ENCODE measurements around the gene MECP2.
"Not testable (repeated sequence)": the region's sequence is repeated elsewhere in the genome, so short reads cannot be mapped to it uniquely, and the experiment has no call there.

The MECP2 gene

GRCh38 chrX:153993079-153993478 lies 104.4 kb downstream of the MECP2 start:
- no peak for DNase-seq (ENCODE audit: low spot score)

GRCh38 chrX:153992180-153992579 lies 105.3 kb downstream of the MECP2 start:
- no peak for DNase-seq (ENCODE audit: low spot score)

- DNase-seq (ENCODE audit: low spot score): no peak
Measured at GRCh38 chrX:153991013-153991580, 106.4 kb downstream of the MECP2 start.

GRCh38 chrX:153989973-153990655 lies 107.4 kb downstream of the MECP2 start:
- no peak for DNase-seq (ENCODE audit: low spot score)

GRCh38 chrX:153988493-153988892 lies 109.0 kb downstream of the MECP2 start:
- DNase-seq (ENCODE audit: low spot score): no peak

GRCh38 chrX:153984351-153985178 lies 113.0 kb downstream of the MECP2 start:
- DNase-seq (ENCODE audit: low spot score): peak; percentile 51

GRCh38 chrX:153983321-153983801 lies 114.2 kb downstream of the MECP2 start:
- DNase-seq (ENCODE audit: low spot score): peak; percentile 30

- DNase-seq (ENCODE audit: low spot score): no peak
Measured at GRCh38 chrX:153981771-153982533, 115.6 kb downstream of the MECP2 start.

- no peak for DNase-seq (ENCODE audit: low spot score)
Measured at GRCh38 chrX:153981231-153981630, 116.3 kb downstream of the MECP2 start.

- DNase-seq (ENCODE audit: low spot score): not testable (repeated sequence)
Measured at GRCh38 chrX:153980394-153980793, 117.1 kb downstream of the MECP2 start.

- DNase-seq (ENCODE audit: low spot score): peak; percentile 1
Measured at GRCh38 chrX:153974726-153975286, 122.7 kb downstream of the MECP2 start.

- no peak for DNase-seq (ENCODE audit: low spot score)
Measured at GRCh38 chrX:153974003-153974725, 123.4 kb downstream of the MECP2 start.

- no peak for DNase-seq (ENCODE audit: low spot score)
Measured at GRCh38 chrX:153973127-153974002, 124.2 kb downstream of the MECP2 start.

GRCh38 chrX:153972368-153973126 lies 125.0 kb downstream of the MECP2 start, which contains the start of gene TMEM187:
Gene TMEM187, plus strand, starts transcription at chrX:153972754. Its CDS starts 9,309 bp downstream, at chrX:153982063.
- DNase-seq (ENCODE audit: low spot score): peak; percentile 94
